ENCODE results near the gene OAS3. TPM values are rescaled to one million over a fixed set of nuclear protein-coding genes. Genes with fewer than 3 reads are reported as not detected.
A peak's percentile ranks its signal among the peaks of the same experiment; 100 is the strongest.
"Not testable (repeated sequence)": the region's sequence is repeated elsewhere in the genome, so short reads cannot be mapped to it uniquely, and the experiment has no call there.

OAS3 gene
- total and polyA plus RNA-seq, 9 of the 15 experiments (the other 6 are each of a cell fraction or from before 2014, with no cell fraction given) = 0.21 to 2.0 (median 0.83) TPM

DNA sequence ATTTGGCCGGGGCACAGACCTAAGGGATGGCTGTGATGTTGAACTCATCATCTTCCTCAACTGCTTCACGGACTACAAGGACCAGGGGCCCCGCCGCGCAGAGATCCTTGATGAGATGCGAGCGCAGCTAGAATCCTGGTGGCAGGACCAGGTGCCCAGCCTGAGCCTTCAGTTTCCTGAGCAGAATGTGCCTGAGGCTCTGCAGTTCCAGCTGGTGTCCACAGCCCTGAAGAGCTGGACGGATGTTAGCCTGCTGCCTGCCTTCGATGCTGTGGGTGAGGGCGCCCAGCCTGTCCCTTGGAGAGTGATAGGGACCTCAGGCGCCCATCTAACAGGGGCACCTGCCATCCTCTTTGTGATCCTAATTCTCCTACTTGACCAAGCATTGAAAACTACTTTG is 12.4 kb downstream of the OAS3 start:
- 2% methylated on average over 11 of the region's 11 CpGs for WGBS (ENCODE audit: insufficient coverage, low coverage, missing lambda C conversion rate)
- Histone ChIP-seq H3K4me3 (no peak overlapping the region), H3K9me3 (replicated peaks; ENCODE audit: control insufficient read depth, insufficient read depth, low read depth, low read length) (no peaks in the 10 kb centered on the region), H3K4me2 (ENCODE audit: insufficient read depth, low read length) (no peak overlapping the region), H3K79me2 (ENCODE audit: control insufficient read depth, insufficient read depth, low read length) (no peaks in the 10 kb centered on the region), H3K9me1 (ENCODE audit: control insufficient read depth, insufficient read depth, low read length) (no peaks in the 10 kb centered on the region), H4K20me1 (replicated peaks; ENCODE audit: control insufficient read depth, insufficient read depth, low read length) (peaks cover 4% of the 10 kb centered on the region; the same call in 1 of the 2 replicates), H3K36me3 (ENCODE audit: control insufficient read depth, insufficient read depth, low read length) (no peaks in the 10 kb centered on the region), H2AFZ (ENCODE audit: low read depth, low read length) (no peak overlapping the region), H3K9ac (ENCODE audit: insufficient read depth in 1 of 2, low read depth in 2 of 2, low read length in 2 of 2) (no peak overlapping the region), H3K27me3 (ENCODE audit: control insufficient read depth in 2 of 2, insufficient read depth in 2 of 2, low read length in 2 of 2) (peaks cover 0 to 8% of the 10 kb centered on the region in 2 experiments; a peak in 2 of 5 replicates), H3K27ac (ENCODE audit: extremely low read depth, low read depth, low read length) (no peak overlapping the region), H3K4me1 (replicated peaks in 1 of 2; ENCODE audit: control insufficient read depth in 2 of 2, insufficient read depth in 2 of 2, low read length in 2 of 2) (no peaks in the 10 kb centered on the region)
- ATAC-seq (no peak), FAIRE-seq (no peak), DNase-seq (ENCODE audit: extremely low read depth in 1 of 4, low spot score in 3 of 4) (no peak)
- in situ Hi-C loops (cut with MboI) = no loop called here
- intact Hi-C loops (cut with micrococcal nuclease) = no loop called here
- BruUV-seq (replicated peaks) = no TSS peak
- no peak for TF ChIP-seq NR3C1 (CRISPR knock-in tag; IDR thresholded peaks at IDR 0.05)
- TF ChIP-seq POLR2A (conservative IDR thresholded peaks at IDR 0.05) = no peak
- ChIA-PET POLR2A (no interaction called here), CTCF (ENCODE audit: low intra/inter-chr PET ratio) (no interaction called here)

DNA sequence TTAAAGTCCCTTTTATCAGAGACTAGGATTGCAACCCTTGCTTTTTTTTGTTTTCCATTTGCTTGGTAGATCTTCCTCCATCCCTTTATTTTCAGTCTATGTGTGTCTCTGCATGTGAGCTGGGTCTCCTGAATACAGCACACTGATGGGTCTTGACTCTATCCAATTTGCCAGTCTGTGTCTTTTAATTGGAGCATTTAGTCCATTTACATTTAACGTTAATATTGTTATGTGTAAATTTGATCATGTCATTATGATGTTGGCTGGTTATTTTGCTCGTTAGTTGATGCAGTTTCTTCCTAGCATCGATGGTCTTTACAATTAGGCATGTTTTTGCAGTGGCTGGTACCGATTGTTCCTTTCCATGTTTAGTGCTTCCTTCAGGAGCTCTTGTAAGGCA is 18.9 kb downstream of the OAS3 start:
- H3K79me2 ChIP-seq (ENCODE audit: control insufficient read depth, insufficient read depth, low read length); POLR2A ChIA-PET; FAIRE-seq; H3K4me3 ChIP-seq; BruUV-seq (replicated peaks); DNase-seq (ENCODE audit: extremely low read depth in 1 of 4, low spot score in 3 of 4); H3K4me2 ChIP-seq (ENCODE audit: insufficient read depth, low read length); H2AFZ ChIP-seq (ENCODE audit: low read depth, low read length); H3K36me3 ChIP-seq (ENCODE audit: control insufficient read depth, insufficient read depth, low read length); ATAC-seq; in situ Hi-C loops (cut with MboI); H3K9me1 ChIP-seq (ENCODE audit: control insufficient read depth, insufficient read depth, low read length); H3K4me1 ChIP-seq (replicated peaks in 1 of 2; ENCODE audit: control insufficient read depth in 2 of 2, insufficient read depth in 2 of 2, low read length in 2 of 2); intact Hi-C loops (cut with micrococcal nuclease); H3K9ac ChIP-seq (ENCODE audit: insufficient read depth in 1 of 2, low read depth in 2 of 2, low read length in 2 of 2); H3K27ac ChIP-seq (ENCODE audit: extremely low read depth, low read depth, low read length); H3K27me3 ChIP-seq (ENCODE audit: control insufficient read depth in 2 of 2, insufficient read depth in 2 of 2, low read length in 2 of 2); H3K9me3 ChIP-seq (replicated peaks; ENCODE audit: control insufficient read depth, insufficient read depth, low read depth, low read length); H4K20me1 ChIP-seq (replicated peaks; ENCODE audit: control insufficient read depth, insufficient read depth, low read length); CTCF ChIA-PET (ENCODE audit: low intra/inter-chr PET ratio): not testable (repeated sequence)
- 0% methylated on average over 4 of the region's 4 CpGs for WGBS (ENCODE audit: insufficient coverage, low coverage, missing lambda C conversion rate)
- TF ChIP-seq ZNF507 (tag; conservative IDR thresholded peaks at IDR 0.05) (peak; percentile 95), ZNF354B (CRISPR knock-in tag; IDR thresholded peaks at IDR 0.05) (peak; percentile 68)
